ENCODE data around the gene SDR42E2. TPM values are rescaled to one million over a fixed set of nuclear protein-coding genes. Genes with fewer than 3 reads are reported as not detected.
"Not testable (repeated sequence)": the region's sequence is repeated elsewhere in the genome, so short reads cannot be mapped to it uniquely, and the experiment has no call there.

SDR42E2 gene
- not detected in 2 replicates for total RNA-seq

DNA sequence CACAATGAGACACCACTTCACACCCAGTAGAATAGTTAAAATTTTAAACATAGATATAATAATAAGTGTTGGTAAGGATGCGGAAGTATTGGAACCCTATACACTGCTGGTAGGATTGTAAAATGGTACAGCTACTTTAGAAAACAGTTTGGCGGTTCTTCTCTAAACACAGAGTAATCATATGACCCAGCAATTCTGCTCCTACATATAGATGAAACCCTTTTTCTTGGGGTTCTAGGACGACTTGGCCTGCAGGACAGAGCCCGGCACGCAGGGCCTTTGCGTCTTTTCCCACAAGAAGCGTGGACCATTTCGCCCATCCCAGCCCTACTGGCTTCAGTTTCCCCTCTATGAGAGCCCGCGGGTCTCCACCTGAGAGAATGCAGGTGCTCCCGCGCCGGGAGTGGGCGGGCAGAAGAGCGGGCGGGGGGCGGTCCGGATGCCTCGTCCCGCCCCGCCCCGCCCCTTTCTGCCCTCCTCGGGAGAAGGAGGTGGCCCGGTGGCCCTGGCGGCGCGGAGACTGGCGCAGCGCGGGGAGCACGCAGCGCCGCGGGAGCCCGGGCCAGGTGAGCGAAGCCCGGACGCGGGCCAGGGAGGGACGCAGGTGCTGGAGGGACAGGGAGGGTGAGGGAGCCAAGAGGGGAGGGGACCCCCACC, at the start of gene SDR42E2:
Gene SDR42E2, plus strand, starts transcription at position 508 of the 657 bp plus-strand sequence. CDS start 3,077 bp downstream, outside the sequence.
- DNase-seq (ENCODE audit: low read depth), result no peak

DNA sequence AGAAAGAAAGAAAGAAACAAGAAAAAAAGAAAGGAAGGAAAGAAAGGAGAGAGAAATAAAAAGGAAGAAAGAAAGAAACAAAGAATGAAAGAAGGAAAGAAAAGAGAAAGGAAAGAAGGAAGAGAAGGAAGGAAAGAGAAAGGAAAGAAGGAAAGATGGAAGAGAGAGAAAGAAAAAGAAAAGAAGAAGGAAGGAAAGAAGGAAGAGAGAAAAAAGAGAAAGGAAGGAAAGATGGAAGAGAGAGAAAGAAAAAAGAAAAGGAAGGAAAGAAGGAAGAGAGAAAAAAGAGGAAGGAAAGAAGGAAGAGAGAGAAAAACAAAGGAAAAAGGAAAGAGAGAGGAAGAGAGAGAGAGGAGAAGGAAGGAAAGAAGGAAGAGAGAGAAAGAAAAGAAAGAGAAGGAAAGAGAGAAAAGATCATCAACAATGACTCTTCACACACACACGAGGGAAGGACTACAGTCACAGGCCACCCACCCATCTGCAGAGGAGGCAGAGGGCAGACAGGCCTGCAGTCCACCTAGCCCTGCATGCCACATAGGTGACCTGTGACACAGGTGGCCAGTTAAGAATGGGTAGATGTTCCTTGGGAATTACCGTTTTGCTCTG, 46.1 kb upstream of the SDR42E2 start:
- no peak for DNase-seq (ENCODE audit: low read depth)

DNA sequence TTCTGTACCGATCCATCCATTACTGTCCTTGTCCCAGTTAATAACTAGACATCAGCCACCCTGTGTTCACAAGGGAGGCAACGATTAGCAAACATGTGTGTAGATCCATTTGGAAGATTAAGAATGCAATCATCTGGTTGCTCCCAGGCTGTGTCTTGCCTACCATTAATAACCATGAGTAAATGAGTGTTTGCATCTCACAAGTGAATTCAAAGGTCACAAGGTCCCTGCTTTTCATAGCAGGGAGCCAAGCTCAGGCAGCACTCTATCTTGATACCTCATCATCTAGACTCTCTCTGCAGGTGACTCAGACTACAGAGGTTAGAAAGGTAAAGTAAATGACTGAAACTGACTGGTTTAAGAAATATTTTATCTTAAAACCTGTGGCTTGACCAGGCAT, 44.7 kb upstream of the SDR42E2 start:
- DNase-seq (ENCODE audit: low read depth), result peak; percentile 7

DNA sequence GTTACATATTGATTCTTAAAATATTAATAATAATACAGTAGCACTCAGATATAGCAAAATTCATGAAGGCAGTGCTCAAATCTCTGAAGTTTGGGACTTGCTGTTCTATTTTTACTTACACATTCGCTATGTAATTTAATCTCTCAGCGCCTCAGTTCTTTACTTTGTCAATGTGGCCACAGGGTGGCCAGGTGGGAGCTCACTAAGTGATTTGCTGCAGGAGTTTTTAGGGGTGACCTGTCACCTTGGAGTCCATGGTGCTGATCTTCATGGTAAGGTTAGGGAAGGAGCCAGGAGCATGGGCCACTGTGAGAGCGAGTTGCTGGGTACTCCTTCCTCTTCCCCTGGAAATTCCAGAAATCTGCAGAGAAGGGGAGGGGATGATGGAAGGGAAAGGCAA, 41.9 kb upstream of the SDR42E2 start:
- DNase-seq (ENCODE audit: low read depth), result no peak

DNA sequence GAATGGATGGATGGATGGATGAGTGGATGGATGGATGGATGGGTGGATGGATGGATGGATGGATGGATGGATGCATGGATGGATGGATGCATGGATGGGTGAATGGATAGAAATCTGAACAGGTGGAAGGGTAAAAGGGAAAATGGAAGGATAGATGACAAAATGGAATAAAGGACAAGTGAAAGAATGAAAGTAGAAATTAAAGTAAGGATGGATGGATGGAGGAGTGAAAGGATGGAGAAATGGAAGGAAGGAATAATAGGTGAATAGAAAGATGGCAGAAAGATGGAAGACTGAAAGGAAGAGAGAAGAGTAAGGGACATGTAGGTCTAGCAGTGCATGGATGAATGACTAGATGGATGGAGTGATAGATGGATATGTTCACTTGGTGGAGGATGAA, 40.1 kb upstream of the SDR42E2 start:
- no peak for DNase-seq (ENCODE audit: low read depth)

DNA sequence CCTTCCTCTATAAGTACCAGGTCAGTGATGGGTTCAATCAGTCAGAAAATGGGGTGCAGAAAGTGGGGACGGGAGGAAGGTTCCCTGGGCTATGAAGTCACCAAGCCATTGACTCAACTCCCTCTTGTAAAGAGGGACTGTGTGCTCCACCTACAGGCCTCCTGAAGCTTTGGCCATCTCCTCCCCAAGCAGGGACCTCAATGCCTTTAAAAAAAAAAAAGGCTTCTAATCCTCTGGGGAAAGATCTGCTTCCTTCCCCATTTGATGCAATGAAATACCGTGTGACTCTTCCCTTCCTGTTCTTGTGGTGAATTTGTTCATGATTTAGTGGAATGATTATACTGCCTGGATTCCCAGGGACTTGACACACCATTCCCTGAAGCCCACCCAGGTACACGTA, 39.2 kb upstream of the SDR42E2 start:
- no peak for DNase-seq (ENCODE audit: low read depth)

DNA sequence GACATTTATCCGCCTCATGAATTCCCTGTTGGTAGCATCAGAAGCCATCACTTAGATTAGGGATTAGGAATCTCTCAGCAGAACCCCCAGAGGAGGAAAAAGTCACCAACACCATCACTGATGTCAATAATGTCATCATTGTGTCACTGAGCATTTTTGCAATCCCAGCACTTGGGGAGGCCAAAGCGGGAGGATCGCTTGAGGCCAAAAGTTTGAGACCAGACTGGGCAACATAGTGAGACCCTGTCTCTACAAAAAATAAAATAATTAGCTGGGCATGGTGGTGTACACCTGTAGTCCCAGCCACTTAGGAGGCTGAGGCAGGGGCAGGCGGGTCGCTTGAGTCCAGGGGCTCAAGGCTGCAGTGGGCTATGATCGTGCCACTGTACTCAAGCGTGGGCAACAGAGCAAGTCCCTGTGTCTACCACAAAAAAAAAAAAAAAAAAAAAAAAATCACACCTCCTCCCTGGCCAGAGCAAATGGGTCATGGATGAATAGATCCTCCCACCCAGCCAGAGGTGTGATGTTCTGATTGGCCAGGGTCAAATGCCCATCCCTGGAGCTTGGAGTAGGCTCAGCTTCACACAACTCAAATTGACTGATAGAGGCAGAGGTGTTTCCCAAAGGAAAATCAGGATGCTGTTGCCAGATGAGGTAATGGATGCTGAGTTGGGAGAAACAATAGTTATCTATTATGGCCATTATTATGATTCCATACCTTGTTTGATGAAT, 38.4 kb upstream of the SDR42E2 start:
- DNase-seq (ENCODE audit: low read depth), result no peak

DNA sequence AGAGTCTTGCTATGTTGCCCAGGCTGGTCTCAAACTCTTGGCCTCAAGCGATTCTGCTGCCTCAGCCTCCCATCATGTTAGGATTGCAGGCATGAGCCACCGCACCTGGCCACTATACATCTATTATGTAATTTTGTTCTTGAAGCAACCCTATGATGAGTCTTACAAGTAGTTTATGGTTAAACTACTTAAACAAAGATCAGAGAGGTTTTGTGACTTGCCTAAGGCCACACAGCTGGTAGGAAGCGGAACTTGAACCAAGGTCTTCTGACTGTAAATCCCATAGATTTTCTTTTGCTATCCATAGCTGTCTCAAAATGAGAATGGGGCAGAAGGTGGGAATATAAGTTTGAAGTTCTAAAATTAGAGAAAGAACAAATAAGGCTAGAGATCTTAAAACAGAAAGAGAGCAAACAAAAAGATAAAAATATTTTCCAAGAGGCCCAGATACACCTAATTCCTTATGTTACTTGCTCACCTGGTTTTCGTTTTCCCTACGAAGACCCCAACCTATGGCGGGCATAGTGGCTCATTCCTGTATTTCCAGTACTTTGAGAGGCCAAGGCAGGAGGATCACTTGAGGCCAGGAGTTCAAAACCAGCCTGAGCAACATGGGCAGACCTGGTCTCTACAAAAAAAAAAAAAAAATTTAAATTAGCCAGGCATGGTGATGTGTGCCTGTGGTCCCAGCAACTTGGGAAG, 37.6 kb upstream of the SDR42E2 start:
- DNase-seq (ENCODE audit: low read depth), result no peak

DNA sequence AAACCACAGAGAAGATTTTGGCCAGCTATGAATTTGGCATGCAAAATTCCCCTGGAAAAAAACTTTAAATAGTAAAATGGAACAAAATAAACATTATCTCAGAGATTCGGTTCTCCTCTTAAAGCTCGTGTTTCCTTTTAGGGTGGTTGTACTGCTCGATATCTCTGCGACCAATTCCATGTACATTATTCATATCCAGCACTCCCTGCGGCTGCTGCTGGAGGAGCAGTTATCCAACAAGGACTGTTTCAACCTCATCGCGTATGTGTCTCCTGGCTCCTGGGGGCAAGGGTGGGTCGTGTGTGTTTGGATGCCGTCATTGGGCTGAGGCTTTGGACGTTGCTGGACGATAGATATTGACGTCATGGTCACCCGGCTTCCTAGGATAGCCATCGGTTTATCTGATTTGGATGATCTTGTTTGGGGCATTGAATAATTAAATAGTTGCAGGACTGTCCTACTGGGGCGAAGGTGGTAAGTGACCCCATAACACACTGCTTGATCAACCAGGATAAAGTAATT, 36.2 kb upstream of the SDR42E2 start:
- no peak for DNase-seq (ENCODE audit: low read depth)

DNA sequence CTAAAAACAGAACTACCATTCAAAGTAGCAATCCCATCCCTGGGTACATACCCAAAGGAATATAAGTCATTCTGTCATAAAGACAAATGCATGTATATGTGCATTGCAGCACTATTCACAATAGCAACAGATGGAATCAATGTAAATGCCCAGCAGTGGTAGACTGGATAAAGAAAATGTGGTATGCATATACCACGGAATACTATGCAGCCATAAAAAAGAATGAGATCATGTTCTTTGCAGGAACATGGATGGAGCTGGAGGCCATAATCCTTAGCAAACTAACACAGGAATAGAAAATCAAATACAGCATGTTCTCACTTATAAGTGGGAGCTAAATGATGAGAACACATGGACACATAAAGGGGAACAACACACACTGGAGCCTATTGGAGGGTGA, 33.8 kb upstream of the SDR42E2 start:
- DNase-seq (ENCODE audit: low read depth), result not testable (repeated sequence)

DNA sequence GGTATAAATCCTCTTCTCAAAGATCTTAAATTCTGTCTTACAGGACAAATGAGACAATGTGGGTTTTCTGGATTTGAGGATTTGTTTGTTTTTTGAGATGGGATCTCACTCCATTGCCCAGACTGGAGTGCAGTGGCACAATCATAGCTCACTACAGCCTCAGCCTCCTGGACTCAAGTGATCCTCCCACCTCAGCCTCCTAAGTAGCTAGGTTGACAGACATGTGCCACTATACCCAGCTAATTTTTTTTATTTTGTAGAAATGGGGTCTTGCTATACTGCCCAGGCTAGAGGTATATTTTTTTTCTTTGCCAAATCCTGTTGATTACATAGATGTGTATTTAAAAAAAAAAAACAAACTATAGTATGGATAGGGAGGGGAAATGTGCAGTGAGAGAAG, 31.8 kb upstream of the SDR42E2 start:
- no peak for DNase-seq (ENCODE audit: low read depth)

DNA sequence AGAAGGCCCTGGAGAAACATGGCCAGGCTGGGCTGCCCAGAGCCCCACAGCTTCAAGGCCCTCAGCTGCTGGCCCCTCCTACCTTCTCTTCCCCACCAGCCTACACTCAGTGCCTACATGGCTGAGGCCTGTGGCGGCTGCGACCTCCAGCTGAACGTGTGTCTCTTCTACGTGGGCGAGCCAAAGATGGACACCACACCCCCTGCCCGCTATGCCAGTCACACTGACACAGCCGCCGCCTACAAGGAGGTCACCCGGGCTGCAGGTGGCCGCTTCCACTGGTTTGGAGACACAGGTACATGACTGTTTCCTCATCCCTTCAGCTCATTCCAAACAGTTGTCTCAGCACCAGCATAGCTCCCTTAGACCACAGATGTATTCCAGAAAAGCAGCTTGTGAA, 29.5 kb upstream of the SDR42E2 start:
- no peak for DNase-seq (ENCODE audit: low read depth)

DNA sequence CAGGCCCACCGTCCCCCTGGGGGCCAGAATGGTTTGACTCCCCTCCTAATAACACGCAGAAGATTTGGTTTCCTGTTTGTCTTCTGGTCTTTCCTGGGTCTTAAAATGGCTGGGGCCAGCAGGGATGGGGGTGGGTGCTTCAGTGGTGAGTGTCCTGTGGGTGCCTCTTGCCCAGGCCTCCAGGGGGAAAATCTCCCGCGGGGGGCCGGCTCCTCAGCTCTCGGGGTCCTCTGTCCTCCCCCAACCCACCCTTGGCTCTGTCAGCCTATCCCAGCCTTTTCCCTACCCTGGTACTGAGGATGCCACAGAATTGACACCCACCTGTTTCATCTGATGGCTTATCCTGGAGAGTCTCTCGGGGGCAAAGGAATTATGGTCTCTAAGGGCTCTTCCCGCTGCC, 23.8 kb upstream of the SDR42E2 start:
- DNase-seq (ENCODE audit: low read depth), result no peak

DNA sequence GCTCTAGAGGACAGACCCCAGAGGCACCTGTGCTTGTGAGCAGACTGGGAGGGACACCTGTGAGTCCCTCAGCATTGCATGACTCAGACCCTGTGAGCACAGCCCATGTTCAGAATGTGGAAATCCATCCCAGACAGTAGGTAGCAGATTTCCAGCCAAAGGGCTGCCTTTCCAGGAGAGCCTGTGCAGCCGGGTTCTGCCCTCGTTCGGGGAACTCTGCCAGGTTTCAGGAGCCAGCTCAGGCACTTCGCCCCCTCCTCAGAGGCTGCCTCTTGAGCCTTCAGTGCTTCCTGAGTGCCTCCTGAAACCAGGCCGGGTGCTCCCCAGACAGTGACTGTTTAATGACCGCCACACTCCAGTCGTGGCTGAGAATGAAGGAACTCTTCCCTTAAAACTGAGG, 23.3 kb upstream of the SDR42E2 start:
- no peak for DNase-seq (ENCODE audit: low read depth)

DNA sequence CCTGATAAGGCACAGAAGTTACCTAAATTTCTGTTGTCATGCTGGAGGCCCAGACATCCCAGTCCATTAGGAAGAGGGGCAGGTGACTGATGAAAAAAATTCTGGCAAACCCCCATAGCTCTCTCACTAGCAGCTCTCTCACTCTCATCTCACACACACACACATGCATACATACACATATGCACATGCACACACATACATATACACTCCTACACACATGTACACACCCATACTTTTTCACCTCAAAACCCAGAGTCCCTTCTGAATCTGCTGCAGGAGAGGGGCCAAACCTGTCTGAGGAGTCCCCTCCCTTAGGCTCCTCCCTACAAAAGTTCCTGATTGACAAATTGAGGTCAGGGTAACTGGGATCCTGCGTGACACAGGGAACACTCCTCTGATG, 22.6 kb upstream of the SDR42E2 start:
- no peak for DNase-seq (ENCODE audit: low read depth)

DNA sequence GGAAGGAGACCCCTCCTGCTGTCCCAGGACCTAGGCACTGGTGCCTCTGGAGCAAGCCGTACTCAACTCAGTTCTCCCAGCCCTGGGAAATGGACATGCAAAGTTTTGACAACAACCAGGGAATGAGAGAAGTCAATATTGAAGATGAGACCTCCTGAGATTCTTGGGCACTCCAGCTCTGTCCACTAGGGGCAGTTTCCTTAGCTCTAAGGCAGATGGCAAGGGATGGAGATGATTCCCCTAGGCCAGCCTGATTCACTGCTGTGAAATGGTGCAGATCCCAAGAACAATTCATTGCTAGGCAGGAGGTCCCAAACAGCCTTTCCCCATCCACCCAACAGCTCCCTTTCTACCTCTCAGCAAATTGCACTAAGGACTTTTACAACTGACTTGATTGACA, 20.5 kb upstream of the SDR42E2 start:
- DNase-seq (ENCODE audit: low read depth), result peak; percentile 16

DNA sequence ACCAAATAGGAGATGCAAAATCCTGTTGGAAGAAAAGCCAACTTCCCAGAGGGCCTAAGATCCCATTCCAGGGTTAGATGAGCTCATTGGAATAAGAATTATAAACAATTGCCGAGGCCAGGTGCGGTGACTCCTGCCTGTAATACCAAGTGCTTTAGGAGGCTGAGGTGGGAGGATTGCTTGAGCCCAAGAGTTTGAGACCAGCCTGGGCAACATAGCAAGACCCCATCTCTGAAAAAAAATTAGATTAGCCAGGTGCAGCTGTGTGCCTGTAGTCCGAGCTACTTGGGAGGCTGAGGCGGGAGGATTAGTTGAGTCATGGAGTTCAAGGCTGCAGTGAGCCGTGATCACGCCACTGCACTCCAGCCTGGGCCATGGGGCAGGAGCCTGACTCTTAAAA, 17.8 kb upstream of the SDR42E2 start:
- no peak for DNase-seq (ENCODE audit: low read depth)

DNA sequence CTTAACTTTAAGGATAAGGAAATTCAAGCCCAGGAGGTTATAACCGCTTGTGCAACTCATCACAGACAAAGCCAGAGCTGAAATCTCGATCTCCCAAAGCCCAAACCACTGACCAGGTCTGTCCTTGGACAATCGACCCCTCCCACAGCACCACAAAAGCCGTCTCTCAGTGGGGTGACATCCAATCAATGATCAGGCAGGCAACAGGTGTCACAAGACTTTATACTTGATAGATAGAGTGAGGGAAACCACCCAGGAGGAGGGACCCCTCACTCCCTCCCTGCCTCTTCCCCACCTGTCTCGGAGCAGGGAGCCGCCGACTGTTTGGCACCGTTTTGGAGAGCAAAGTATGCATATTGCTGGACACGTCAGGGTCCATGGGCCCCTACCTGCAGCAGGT, 14.5 kb upstream of the SDR42E2 start:
- DNase-seq (ENCODE audit: low read depth), result no peak

DNA sequence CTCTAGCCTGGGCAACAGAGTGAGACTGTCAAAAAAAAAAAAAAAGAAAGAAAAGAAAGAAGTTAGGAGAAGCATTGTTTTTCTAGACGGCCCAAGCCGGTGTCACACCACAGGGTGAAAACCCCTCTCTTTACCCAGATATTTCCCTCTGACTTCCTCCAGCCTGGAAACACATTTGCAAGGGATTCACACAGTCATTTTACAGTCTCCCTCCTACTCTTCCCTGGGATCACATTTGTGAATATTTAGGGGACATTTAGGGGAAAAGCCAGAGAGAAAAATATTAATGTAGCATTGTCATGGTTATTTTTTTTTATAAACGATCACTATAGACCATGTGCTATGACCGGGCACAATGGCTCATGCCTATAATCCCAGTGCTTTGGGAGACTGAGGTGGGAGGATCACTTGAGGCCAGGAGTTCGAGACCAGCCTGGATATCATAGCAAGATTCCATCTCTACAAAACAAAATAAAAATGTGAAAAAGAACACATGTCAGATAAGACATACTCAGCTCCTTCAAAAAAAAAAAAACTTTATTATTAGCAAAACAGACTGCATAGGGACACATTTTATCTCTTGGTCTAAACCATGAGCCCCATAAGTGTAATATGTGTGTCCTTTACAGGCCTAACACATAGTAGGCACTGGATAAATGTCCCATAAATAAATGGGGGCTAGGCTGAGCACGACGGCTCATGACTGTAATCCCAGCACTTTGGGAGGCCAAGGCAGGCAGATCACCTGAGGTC, 10.9 kb upstream of the SDR42E2 start:
- DNase-seq (ENCODE audit: low read depth), result no peak

DNA sequence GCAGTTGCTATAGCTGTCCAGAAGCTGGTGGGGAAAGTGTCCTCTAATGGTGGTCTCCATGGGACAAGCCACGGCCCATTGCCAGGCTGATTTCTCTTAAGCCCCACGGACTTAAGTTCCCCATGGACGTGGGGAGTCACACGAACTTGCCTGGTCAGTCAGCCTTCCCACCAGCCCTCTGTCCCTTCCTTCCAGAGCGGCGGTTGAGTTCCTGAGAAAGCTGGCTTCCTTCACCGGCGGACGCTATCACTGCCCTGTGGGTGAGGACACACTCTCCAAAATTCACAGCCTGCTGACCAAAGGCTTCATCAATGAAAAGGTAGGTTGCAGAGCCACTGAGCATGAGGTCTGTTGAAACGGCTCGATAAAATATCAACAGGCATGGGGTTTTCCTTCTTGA, 10.0 kb upstream of the SDR42E2 start:
- no peak for DNase-seq (ENCODE audit: low read depth)

DNA sequence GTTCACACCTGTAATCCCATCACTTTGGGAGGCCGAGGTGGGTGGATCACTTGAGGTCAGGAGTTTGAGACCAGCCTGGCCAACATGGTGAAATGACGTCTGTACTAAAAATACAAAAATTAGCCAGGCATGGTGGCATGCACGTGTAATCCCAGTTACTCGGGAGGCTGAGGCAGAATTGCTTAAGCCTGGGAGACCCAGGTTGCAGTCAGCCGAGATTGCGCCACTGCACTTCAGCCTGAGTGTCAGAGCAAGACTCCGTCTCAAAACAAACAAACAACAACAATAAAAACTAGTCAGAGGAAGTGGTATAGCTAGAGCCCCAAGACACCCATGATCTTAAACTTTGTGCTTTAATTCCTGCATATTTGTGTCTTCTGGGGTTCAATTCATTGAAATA, 9.2 kb upstream of the SDR42E2 start:
- peak; percentile 8 for DNase-seq (ENCODE audit: low read depth)

DNA sequence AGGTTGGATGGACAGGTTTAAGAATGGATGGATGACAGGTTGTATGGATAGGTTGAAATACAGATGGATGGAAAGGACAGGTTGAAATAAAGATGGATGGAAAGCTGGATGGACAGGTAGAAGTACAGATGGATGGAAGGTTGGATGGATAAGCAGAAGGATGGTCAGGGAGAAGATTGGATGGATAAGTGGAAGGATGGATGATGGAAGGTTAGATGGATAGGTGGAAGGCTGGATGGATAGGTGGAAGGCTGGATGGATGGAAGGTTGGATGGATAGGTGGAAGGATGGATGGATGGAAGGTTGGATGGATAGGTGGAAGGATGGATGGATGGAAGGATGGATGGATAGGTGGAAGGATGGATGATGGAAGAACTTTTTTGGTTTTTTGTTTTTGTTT, 905 bp upstream of the SDR42E2 start:
- DNase-seq (ENCODE audit: low read depth), result no peak
